RWPE1 (cell line): ENCODE data around the gene PPP1R27.

Experiments used
- CTCF ChIA-PET: fragments of 350-600 bp; sonication (Branson Sonifier 250); formaldehyde crosslinking; extraction: SDS; loops from one replicate; lab custom pipeline; 2021; lab: Yijun Ruan, JAX
- POLR2A ChIA-PET: fragments of 400-600 bp; formaldehyde crosslinking; extraction: SDS; loops from one replicate; lab custom pipeline; 2020; ENCODE audit warnings: antibody characterized with exemption; ENCODE audit not compliant: low non-redundant PET; lab: Yijun Ruan, JAX
- DNase-seq: peaks from one replicate; pipeline ENCODE4 v3.0.0; 2012; ENCODE audit warnings: low spot score
- H3K27ac ChIP-seq: fragments of 450-650 bp; 2 replicates; pipeline ENCODE4 v1.5.1; 2017
- TF ChIP-seq, protein P1 (sequence below): fragments of 450-650 bp; conservative IDR thresholded peaks from 2 replicates; pipeline ENCODE4 v1.5.1; 2017; ENCODE audit warnings: low read depth, mild to moderate bottlenecking

Gene PPP1R27

DNA sequence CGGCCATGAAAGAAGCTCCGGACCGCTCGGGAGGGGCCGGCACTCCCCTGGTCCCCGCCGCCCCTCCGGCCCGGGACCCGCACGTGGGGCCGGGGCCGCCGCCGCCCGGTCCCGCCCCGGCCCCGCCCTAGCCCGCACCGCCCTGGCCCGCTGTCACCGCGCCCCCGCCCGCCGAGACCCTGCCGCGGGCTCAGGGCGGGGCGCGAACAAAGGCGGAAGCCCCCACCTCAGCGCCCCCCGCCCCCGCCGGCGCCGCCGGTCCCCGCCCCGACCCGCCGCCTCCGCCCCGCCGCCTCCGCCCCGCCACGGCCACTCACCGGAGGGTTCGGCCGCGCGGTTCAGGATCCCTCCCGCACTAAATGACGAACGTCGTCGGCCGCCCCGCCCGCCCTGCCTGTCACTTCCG lies 36.1 kb upstream of the PPP1R27 start, which contains the start of gene ARHGDIA:
Gene ARHGDIA (minus strand): TSS at position 357 of the 406 bp plus-strand sequence. CDS start 1,407 bp downstream, outside the sequence.
- TF ChIP-seq, protein P1, sequence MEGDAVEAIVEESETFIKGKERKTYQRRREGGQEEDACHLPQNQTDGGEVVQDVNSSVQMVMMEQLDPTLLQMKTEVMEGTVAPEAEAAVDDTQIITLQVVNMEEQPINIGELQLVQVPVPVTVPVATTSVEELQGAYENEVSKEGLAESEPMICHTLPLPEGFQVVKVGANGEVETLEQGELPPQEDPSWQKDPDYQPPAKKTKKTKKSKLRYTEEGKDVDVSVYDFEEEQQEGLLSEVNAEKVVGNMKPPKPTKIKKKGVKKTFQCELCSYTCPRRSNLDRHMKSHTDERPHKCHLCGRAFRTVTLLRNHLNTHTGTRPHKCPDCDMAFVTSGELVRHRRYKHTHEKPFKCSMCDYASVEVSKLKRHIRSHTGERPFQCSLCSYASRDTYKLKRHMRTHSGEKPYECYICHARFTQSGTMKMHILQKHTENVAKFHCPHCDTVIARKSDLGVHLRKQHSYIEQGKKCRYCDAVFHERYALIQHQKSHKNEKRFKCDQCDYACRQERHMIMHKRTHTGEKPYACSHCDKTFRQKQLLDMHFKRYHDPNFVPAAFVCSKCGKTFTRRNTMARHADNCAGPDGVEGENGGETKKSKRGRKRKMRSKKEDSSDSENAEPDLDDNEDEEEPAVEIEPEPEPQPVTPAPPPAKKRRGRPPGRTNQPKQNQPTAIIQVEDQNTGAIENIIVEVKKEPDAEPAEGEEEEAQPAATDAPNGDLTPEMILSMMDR, result no peak
- no peak for DNase-seq
- CTCF ChIA-PET, result no interaction called here
- peak within 1 kb of the TSS; percentile 97 for H3K27ac ChIP-seq
- POLR2A ChIA-PET, result no interaction called here

DNA sequence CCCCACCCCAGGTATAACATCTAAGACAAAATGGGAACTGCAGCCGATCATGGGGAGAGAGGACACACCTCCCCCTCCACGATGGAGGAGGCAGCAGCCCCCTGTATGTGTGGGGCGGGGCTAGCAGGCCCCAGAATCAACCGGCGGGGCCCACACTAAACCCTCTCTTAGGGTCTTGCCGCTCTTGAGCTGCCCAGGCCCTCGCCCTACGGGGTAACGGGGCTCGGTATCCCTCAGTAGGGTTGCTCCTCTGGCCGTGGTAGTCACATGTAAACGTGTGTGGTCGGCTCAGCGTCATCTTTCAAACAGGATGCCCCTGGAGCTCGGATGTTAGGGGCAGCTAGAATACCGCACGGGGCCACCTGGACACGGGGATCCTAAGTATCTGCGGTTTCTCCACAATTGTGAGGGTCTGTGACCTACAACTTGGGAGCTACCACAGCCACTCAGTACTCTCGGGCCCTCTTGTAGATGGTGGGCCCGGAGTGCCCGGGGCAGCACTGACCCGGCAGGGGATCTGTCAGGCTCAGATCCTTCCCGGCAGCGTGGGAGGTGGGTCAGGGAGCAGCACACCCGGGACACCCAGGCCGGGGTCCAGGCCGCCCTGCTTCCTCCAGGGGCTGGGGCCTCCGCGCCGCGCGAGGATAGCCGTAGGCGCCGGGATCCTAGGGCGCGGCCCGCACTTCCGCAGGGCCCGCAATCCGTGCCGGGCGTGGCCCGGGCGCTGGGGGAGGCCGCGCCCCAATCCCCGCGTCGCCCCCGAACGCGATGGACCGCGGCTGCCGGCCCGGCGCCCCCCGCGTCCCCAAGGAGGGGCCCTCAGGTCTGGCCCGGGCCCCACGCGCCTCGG lies 35.5 kb upstream of the PPP1R27 start:
- ChIA-PET POLR2A (interaction anchor here (0.7 kb wide), 1 partner anchor 9 kb away, joined by 3 read pairs; no protein-coding TSS in a partner anchor), CTCF (interaction anchor here (0.9 to 1.5 kb wide), 3 partner anchors 10 to 135 kb away, joined by 3 to 5 read pairs (median 4); partner anchors contain the start of gene P4HB)
- H3K27ac ChIP-seq, result peak overlapping the region; percentile 97
- TF ChIP-seq, protein P1, result no peak
- no peak for DNase-seq

DNA sequence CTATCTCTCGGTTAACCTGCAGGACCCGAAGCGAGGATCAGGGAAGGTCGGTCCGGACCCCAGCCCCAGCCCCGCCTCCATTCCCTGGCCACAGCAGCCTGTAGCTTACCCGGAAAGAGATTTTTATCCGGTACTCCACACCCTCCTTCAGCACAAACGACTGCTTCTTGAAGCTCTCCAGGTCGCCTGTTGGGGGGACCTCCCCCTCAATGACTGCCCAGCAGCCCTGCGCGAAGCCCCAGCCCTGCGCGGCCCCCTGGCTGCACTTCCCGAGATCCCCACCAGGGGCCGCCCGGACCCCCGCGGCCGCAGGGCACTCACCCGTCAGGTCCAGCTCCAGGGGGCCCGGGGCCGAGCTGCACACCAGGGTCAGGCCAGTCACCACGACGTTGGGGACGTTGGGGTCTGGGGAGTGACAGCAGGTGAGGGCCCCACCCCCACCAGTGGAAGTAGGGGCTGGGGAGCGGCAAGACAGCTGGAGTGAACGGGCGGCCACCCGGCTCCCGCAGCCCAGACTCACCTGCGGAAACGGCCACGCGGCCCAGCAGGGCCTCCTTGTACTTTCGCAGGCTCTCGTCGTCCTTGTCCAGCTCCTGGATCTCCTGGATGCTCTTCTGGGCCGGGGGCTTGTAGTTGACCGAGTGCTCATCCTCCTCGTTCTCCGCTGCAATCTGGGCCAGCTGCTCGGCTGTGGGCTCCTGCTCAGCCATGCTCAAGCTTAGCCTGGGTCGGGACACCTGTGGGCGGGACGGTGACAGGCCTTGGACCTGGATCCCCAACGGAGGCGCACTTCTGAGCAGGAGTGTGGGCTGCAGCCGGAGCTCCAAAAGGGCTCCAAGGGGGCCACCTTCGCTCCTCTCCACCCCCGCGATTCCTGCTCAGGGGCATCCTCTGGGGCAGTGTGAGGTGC lies 34.6 kb upstream of the PPP1R27 start:
- TF ChIP-seq, protein P1, result peak; percentile 98
- POLR2A ChIA-PET, result interaction anchor here (0.5 to 0.8 kb wide), 3 partner anchors 8 to 23 kb away, joined by 3 to 4 read pairs (median 3); no protein-coding TSS in a partner anchor
- CTCF ChIA-PET, result interaction anchor here (0.6 to 1.5 kb wide), 8 partner anchors 9 to 272 kb away, joined by 3 to 5 read pairs (median 3); partner anchors contain the start of gene P4HB
- DNase-seq, result no peak
- H3K27ac ChIP-seq, result peak overlapping the region; percentile 97

DNA sequence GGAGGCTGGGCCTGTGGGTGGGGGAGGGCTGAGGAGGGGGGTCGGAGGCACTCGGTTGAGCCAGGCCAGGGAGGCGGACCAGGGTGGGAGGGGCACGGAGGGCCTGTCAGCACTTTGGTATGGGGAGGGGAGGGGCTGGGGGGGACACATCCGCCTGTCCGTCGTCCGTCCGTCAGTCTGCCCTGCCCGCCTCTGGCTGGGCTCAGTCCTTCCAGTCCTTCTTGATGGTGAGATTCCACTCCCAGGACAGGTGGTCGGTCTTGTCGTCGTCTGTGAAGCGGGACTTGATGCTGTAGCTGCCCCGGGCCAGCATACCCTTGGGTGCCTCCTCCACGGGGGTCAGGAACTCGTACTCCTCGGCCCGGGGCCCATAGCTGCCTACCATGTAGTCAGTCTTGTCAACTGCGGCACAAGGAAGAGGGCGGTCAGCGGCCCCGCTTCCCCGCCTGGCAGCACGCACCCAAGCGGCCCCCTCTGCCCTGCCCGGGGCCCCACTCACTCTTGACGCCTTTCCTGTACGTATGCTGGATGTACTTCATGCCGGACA lies 33.9 kb upstream of the PPP1R27 start:
- peak overlapping the region; percentile 97 for H3K27ac ChIP-seq
- ChIA-PET POLR2A (interaction anchor here (0.5 to 0.8 kb wide), 2 partner anchors 16 to 24 kb away, joined by 3 to 4 read pairs; no protein-coding TSS in a partner anchor), CTCF (interaction anchor here (0.6 to 1.5 kb wide), 4 partner anchors 8 to 147 kb away, joined by 3 to 5 read pairs (median 4); partner anchors contain the start of gene P4HB)
- peak; percentile 81 for DNase-seq
- TF ChIP-seq, protein P1, result no peak

DNA sequence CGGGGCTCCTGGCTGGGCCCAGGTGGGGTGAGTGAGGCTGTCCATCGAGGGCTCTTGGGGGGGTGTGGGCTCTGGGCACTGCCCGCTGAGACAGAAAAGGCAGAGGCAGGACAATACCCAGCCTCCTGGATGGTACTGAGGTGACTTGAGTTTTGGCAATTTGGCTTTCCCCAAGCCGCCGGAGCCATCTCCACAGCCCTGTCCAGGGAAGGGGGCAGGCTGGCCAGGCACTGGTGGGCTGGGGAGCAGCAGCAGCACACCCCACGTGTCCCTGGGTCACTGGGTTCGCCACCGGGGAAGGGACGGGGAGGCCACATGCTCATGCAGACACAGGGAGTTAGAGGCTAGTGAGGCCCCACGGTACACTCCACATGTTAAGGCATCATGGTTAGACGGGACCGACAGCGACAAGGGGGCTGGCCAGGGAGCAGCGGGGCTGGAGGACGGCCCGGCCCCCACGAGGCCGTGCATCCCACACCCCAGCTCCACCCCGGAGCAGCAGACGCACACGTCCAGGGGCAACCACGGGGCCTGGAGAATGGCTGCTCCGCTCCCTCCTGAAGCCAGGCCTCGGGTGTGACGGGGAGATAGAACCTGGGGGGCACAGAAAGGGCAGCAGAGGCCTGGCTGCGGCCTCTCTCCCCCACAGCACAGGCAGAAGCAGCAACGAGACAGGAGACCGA lies 33.3 kb upstream of the PPP1R27 start:
- peak overlapping the region; percentile 97 for H3K27ac ChIP-seq
- ChIA-PET POLR2A (no interaction called here), CTCF (interaction anchor here (0.6 kb wide), 1 partner anchor 548 kb away, joined by 3 read pairs; no protein-coding TSS in a partner anchor)
- DNase-seq, result no peak
- TF ChIP-seq, protein P1, result no peak
